ENCODE data around the gene TRPV2. TPM values are rescaled to one million over a fixed set of nuclear protein-coding genes. Genes with fewer than 3 reads are reported as not detected.

Gene TRPV2
- total and polyA plus RNA-seq, 10 of the 15 experiments (the other 5 are each of a cell fraction or from before 2014, with no cell fraction given) = 8.9 to 94.4 (median 54.1) TPM

DNA sequence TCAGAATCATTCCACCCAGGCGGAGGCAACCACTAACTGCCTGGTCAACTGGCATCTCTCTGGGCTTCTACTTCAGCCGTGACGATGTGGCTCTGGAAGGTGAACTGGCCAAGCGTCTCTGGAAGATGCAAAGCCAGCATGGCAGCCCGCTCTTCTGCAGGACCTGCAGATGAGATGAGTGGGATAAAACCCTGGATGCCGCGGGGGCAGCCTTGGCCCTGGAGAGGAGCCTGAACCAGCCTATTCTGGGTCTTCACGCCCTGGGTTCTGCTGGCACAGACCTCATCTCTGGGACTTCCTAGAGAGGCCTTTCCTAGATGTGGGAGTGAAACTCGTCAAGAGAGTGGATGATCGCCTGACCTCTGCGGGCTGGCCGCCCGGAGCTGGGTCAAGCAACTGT is 23.9 kb upstream of the TRPV2 start:
- Histone ChIP-seq H4K20me1 (ENCODE audit: control insufficient read depth, insufficient read depth) (no peaks in the 10 kb centered on the region), H3K79me2 (ENCODE audit: control insufficient read depth, insufficient read depth, low read length) (no peaks in the 10 kb centered on the region), H3K27ac (ENCODE audit: control insufficient read depth, insufficient read depth) (no peak overlapping the region), H3K4me1 (ENCODE audit: control insufficient read depth, insufficient read depth, low read length) (no peaks in the 10 kb centered on the region), H3K27me3 (replicated peaks in 1 of 2; ENCODE audit: control insufficient read depth in 2 of 2, insufficient read depth in 2 of 2, low read length in 1 of 2) (no peaks in the 10 kb centered on the region), H3K36me3 (ENCODE audit: control insufficient read depth in 2 of 2, insufficient read depth in 2 of 2, low read length in 1 of 2) (no peaks in the 10 kb centered on the region), H2AFZ (ENCODE audit: control insufficient read depth, low read depth, low read length) (no peak overlapping the region), H3K4me3 (no peak overlapping the region), H3K4me2 (ENCODE audit: control insufficient read depth, insufficient read depth) (no peak overlapping the region), H3K9ac (ENCODE audit: control insufficient read depth, insufficient read depth, low read length) (no peak overlapping the region), H3K9me3 (replicated peaks; ENCODE audit: control insufficient read depth, insufficient read depth, low read length) (no peaks in the 10 kb centered on the region)
- ChIA-PET RAD21 (ENCODE audit: unreplicated experiment) (no interaction called here), CTCF (interaction anchor here (5.1 kb wide), 1 partner anchor 28 kb away, joined by 18 read pairs; no protein-coding TSS in a partner anchor), SMC1A (ENCODE audit: uncharacterized antibody, unreplicated experiment) (interaction anchor here (0.8 kb wide), 1 partner anchor 61 kb away, joined by 3 read pairs; no protein-coding TSS in a partner anchor), POLR2A (interaction anchor here (1.5 kb wide), 1 partner anchor 17 kb away, joined by 3 read pairs; no protein-coding TSS in a partner anchor)
- BruUV-seq (replicated peaks) = no TSS peak
- ATAC-seq (no peak), DNase-seq (ENCODE audit: low read depth, low spot score) (no peak), FAIRE-seq (no peak)
- no peak for TF ChIP-seq TCF7 (IDR thresholded peaks at IDR 0.05; ENCODE audit: borderline replicate concordance)
- no peak for TF ChIP-seq NFIC (IDR thresholded peaks at IDR 0.05; ENCODE audit: low read depth, low read length)
- no peak for TF ChIP-seq SUPT20H (IDR thresholded peaks at IDR 0.05; ENCODE audit: borderline replicate concordance, control insufficient read depth, low read depth, low read length)
- TF ChIP-seq MXI1 (IDR thresholded peaks at IDR 0.05; ENCODE audit: low read depth, low read length) = no peak
- TF ChIP-seq SREBF2 (IDR thresholded peaks at IDR 0.05; ENCODE audit: low read length) = no peak
- TF ChIP-seq NR2C1 (IDR thresholded peaks at IDR 0.05) = no peak
- TF ChIP-seq, protein P1, sequence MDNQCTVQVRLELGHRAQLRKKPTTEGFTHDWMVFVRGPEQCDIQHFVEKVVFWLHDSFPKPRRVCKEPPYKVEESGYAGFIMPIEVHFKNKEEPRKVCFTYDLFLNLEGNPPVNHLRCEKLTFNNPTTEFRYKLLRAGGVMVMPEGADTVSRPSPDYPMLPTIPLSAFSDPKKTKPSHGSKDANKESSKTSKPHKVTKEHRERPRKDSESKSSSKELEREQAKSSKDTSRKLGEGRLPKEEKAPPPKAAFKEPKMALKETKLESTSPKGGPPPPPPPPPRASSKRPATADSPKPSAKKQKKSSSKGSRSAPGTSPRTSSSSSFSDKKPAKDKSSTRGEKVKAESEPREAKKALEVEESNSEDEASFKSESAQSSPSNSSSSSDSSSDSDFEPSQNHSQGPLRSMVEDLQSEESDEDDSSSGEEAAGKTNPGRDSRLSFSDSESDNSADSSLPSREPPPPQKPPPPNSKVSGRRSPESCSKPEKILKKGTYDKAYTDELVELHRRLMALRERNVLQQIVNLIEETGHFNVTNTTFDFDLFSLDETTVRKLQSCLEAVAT (IDR thresholded peaks at IDR 0.05) = no peak
- TF ChIP-seq, protein P2, sequence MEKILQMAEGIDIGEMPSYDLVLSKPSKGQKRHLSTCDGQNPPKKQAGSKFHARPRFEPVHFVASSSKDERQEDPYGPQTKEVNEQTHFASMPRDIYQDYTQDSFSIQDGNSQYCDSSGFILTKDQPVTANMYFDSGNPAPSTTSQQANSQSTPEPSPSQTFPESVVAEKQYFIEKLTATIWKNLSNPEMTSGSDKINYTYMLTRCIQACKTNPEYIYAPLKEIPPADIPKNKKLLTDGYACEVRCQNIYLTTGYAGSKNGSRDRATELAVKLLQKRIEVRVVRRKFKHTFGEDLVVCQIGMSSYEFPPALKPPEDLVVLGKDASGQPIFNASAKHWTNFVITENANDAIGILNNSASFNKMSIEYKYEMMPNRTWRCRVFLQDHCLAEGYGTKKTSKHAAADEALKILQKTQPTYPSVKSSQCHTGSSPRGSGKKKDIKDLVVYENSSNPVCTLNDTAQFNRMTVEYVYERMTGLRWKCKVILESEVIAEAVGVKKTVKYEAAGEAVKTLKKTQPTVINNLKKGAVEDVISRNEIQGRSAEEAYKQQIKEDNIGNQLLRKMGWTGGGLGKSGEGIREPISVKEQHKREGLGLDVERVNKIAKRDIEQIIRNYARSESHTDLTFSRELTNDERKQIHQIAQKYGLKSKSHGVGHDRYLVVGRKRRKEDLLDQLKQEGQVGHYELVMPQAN (conservative IDR thresholded peaks at IDR 0.05) = no peak
- no peak for TF ChIP-seq SP1 (IDR thresholded peaks at IDR 0.05; ENCODE audit: low read depth, low read length)
- TF ChIP-seq, protein P3, sequence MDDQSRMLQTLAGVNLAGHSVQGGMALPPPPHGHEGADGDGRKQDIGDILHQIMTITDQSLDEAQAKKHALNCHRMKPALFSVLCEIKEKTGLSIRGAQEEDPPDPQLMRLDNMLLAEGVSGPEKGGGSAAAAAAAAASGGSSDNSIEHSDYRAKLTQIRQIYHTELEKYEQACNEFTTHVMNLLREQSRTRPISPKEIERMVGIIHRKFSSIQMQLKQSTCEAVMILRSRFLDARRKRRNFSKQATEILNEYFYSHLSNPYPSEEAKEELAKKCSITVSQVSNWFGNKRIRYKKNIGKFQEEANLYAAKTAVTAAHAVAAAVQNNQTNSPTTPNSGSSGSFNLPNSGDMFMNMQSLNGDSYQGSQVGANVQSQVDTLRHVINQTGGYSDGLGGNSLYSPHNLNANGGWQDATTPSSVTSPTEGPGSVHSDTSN (IDR thresholded peaks at IDR 0.05; ENCODE audit: insufficient replicate concordance, low read depth, low read length) = no peak
- no peak for TF ChIP-seq CHD4 (IDR thresholded peaks at IDR 0.05)
- TF ChIP-seq, protein P4, sequence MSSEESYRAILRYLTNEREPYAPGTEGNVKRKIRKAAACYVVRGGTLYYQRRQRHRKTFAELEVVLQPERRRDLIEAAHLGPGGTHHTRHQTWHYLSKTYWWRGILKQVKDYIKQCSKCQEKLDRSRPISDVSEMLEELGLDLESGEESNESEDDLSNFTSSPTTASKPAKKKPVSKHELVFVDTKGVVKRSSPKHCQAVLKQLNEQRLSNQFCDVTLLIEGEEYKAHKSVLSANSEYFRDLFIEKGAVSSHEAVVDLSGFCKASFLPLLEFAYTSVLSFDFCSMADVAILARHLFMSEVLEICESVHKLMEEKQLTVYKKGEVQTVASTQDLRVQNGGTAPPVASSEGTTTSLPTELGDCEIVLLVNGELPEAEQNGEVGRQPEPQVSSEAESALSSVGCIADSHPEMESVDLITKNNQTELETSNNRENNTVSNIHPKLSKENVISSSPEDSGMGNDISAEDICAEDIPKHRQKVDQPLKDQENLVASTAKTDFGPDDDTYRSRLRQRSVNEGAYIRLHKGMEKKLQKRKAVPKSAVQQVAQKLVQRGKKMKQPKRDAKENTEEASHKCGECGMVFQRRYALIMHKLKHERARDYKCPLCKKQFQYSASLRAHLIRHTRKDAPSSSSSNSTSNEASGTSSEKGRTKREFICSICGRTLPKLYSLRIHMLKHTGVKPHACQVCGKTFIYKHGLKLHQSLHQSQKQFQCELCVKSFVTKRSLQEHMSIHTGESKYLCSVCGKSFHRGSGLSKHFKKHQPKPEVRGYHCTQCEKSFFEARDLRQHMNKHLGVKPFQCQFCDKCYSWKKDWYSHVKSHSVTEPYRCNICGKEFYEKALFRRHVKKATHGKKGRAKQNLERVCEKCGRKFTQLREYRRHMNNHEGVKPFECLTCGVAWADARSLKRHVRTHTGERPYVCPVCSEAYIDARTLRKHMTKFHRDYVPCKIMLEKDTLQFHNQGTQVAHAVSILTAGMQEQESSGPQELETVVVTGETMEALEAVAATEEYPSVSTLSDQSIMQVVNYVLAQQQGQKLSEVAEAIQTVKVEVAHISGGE (CRISPR knock-in tag; IDR thresholded peaks at IDR 0.05) = no peak
- in situ Hi-C loops (cut with MboI) = no loop called here
- 81% methylated on average over 13 of the region's 13 CpGs for WGBS (ENCODE audit: insufficient coverage, insufficient replicate concordance, low lambda C conversion rate, missing lambda C conversion rate)
- intact Hi-C loops (cut with micrococcal nuclease; ENCODE audit: unreplicated experiment) = no loop called here

All from GM12878 (cell line).